HG03095 (cell line): ENCODE measurements around the gene TPCN2.

Source experiments
- ATAC-seq: cut with Tn5 transposase; IDR thresholded peaks from one replicate; pipeline ENCODE4 v1.9.1; 2021; ENCODE audit warnings: moderate library complexity; ENCODE audit not compliant: unreplicated experiment

Gene TPCN2

GRCh38 chr11:69159150-69159852, 110.6 kb downstream of the TPCN2 start:
- ATAC-seq = no peak

DNA sequence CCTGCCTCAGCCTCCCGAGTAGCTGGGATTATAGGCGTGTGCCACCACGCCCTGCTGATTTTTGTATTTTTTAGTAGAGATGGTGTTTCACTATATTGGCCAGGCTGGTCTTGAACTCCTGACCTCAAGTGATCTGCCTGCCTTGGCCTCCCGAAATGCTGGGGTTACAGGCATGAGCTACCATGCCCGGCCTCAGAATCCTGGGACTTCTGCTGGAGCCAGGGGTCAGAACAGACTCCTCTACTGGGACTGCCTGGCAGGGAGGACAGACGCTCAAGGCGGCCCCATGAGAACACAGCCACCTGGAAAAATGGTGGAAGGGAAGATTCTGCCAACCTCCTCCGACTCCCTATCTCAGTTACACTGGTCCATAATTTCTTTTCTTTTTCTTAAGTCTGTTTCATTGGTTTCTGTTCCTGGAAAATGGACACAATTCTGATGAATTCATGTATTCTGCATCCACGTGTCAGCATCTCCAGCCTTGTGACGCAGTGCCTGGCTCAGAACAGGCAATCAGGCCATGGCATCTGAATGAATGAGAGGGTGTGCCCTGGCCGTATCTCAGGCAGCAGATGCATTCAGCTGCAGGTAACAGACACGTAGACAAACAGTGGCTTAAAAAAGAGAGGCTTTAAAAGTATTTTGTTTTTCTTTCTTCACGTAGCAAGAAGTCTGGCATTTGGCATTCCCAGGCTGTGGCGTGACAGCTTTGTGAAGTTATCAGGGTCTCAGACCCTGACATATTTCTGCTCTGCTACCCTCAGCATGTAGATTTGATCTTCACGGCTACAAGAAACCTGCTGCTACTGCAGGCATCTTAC, 111.8 kb downstream of the TPCN2 start:
- ATAC-seq = no peak

GRCh38 chr11:69161117-69161407, 112.3 kb downstream of the TPCN2 start:
- ATAC-seq = no peak

- ATAC-seq = no peak
Observed at GRCh38 chr11:69162505-69162904, 113.8 kb downstream of the TPCN2 start.

DNA sequence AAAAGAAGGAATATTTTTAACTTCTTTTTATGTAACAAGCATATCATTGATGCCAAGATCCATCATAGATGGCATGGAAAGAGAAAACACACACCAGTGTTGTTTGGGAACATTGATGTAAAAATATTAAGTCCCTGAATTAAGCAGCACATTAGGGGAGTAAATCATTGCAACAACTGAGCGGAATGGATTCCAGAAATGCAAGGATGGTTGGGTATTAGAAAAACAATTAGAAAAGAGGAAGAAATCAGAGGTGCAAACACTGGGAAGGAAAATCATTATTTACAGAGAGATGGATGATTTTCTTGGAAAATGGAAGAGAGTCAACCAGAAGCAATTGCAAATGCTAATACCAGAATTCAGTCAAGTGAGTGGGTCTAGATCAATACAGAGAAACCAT, 115.1 kb downstream of the TPCN2 start:
- ATAC-seq = no peak

DNA sequence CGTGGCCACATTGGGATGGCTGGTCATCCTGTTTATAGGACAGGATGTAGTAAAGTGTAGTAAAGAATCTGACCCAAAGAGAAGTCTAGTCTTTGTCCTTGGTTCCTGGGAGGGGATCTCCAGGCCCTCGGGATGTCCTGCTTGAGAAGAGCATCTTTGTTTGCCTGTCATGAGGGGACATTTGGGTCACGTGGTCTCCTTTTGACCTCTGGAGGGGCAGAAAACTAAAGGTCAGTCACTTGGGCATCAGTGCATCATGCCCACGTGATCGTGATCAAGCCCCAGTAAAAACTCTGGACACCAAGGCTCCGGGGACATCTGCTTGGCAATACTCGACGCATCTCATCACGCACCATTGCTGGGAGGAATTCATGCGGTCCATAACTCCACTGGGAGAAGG, 116.1 kb downstream of the TPCN2 start:
- no peak for ATAC-seq

GRCh38 chr11:69165775-69166174, 117.0 kb downstream of the TPCN2 start:
- no peak for ATAC-seq

GRCh38 chr11:69166218-69167115, 117.7 kb downstream of the TPCN2 start:
- ATAC-seq = peak; percentile 86

DNA sequence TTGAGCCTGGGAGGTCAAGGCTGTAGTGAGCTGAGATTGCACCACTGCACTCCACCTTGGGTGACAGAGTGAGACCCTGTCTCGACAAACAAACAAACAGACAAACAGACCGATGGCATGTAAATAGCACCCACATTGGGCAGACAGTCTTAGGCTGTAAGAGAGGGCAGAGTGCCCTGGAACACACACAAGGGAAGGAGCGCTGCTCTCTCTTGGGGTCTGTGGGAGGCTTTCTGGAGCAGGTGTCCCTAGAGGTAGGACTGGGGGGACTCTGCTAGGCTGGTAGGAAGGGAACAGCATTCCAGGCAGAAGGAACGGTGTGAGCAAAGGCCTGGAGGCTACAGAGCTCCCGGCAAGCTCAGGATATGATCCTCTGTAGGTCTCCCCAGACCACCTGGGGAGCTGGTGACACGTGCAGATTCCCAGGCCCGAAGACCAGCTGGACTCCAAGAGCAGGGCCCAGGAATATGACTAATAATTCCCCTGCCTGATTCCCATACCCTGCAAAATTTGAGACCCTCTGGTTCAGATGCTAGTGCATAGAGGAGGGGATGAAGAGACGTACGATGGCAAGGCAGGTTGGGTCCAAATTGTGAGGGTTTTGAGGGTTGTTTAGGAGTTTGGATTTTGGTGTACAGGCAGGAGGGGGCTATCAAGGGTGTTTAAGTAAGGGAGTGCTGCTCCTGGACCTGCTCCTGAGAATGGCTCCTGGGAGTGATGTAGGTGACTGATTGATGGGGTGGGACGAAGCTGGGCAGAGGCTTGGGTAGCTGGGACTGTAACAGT, 118.6 kb downstream of the TPCN2 start:
- ATAC-seq = no peak

DNA sequence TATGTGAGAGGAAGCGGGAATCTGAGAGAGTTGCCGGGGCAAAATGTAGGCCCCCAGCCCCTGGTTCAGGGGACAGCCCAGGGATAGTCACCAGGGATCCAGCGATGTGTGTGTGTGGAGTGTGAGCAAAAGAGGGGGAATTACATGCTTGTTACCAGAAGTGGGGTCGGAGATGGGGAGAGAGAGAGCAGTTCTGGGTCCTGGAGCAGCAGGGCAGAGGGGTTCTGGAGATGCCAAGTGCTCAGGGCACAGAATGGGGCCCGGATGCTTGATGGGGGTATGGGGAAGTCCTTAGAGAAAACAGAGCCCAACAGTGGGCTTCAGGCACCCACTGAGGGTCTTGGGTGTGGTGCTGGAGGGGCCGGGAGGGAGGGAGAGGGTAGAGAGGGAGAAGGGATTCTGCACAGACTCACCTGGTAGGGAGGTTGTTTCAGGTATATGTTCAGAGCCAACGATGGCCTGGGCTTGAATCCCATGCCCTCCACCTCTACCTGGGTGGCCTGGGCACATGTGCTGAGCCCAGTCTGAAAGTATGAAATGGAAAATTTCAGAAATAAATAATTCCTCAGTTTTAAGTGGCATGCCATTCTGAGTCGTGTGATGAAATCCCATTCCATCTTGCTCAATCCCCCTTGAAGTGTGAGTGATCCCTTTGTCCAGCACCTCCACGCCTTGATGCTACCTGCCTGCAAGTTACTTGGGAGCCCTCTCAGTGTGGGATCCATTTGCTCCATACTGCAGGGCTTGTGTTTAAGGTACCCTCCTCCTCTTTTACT, 119.4 kb downstream of the TPCN2 start:
- no peak for ATAC-seq

- ATAC-seq = no peak
Observed at GRCh38 chr11:69169479-69169878, 120.7 kb downstream of the TPCN2 start.

DNA sequence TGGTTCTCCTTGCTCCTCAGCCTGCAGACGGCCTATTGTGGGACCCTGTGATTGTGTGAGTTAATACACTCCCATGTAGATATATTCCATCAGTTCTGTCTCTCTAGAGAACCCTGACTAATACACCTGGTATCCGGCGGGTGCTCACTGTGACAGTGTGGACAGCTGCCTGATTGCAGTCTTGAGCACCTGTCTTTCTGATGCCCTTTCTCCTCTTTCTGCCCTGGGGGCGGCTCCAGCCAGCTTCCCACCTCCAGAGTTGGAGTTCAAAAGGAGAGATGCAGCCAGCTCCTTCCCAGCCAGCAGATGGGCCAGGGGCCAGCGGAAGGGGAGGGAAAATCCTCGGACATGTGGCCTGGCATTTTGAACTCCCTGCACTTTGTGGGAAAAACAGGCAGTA, 122.0 kb downstream of the TPCN2 start:
- ATAC-seq = no peak

- no peak for ATAC-seq
Observed at GRCh38 chr11:69171476-69172240, 122.9 kb downstream of the TPCN2 start.

GRCh38 chr11:69172674-69173073, 123.9 kb downstream of the TPCN2 start:
- ATAC-seq = no peak

- no peak for ATAC-seq
Observed at GRCh38 chr11:69173331-69173730, 124.6 kb downstream of the TPCN2 start.

DNA sequence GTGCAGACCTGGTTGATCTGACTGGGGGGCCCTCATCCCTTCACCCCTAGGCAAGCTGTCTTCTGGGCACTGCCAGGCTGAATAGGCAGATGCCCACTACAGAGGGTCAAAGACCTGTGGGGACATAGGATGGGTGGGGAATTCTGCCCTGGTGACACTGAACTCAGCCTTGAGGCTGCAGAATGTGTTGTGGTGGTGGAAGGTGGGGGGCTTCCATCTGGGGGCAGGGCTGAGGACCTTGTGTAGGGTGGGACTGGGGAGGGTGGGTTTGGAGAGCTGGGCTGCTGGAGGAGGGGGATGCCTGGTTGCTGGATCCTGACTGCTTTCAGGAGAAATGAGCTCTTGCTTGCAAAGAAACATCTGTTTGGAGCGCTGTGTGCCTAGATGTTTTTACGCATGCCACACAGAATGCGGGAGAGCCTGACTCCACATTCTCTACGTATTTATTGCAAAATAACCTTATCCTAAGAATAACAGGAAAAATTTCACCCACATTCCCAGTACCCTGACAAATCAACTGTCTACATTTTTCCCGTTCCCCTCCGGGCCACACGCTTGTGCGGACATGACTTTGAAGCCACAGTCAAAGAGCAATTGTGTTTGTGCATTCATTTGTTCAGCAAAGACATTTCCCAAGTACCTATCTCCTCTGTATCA, 125.3 kb downstream of the TPCN2 start:
- ATAC-seq = no peak

DNA sequence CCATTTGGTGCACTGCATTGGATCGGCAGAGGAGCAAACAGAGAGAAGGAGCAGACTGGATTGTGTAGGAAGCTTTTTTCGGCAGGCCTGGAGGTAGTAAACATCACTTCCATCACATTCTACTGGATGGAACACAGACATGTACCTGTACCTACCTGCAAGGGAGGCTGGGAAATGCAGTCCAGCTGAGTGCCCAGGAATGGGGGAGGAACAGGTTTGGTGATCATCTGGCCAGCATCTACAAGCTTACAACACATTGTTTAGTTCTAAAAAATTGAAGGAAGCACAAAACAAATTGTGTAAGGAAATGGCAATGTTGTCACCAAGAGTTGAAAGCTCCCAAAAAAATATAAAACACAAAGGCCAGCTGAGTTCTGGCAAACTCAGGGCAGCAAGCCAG, 126.1 kb downstream of the TPCN2 start:
- ATAC-seq = no peak

GRCh38 chr11:69178819-69179482, 130.2 kb downstream of the TPCN2 start:
- ATAC-seq = no peak
